GM12878 (cell line): ENCODE data around the gene B3GALT4. TPM values are rescaled to one million over a fixed set of nuclear protein-coding genes. Genes with fewer than 3 reads are reported as not detected.

ENCODE experiments used
- CEBPZ ChIP-seq: fragments of 150-350 bp; IDR thresholded peaks from 2 replicates; pipeline ENCODE4 v1.6.1; 2016; ENCODE audit warnings: low read depth, low read length
- HSF1 ChIP-seq: fragments of 150-350 bp; IDR thresholded peaks from 2 replicates; pipeline ENCODE4 v1.6.1; 2014; ENCODE audit warnings: mild to moderate bottlenecking, low read depth, low read length
- KLF5 ChIP-seq: fragments of 450-650 bp; IDR thresholded peaks from 2 replicates; pipeline ENCODE4 v1.6.1; 2014; ENCODE audit warnings: mild to moderate bottlenecking; ENCODE audit not compliant: partially characterized antibody
- LARP7 ChIP-seq: fragments of 450-650 bp; IDR thresholded peaks from 2 replicates; pipeline ENCODE4 v1.6.1; 2017; ENCODE audit warnings: mild to moderate bottlenecking
- MEF2B ChIP-seq: fragments of 450-650 bp; IDR thresholded peaks from 2 replicates; pipeline ENCODE4 v1.6.1; 2018; ENCODE audit warnings: mild to moderate bottlenecking, moderate library complexity; ENCODE audit not compliant: partially characterized antibody, poor library complexity, severe bottlenecking
- MXI1 ChIP-seq: fragments of 150-350 bp; IDR thresholded peaks from 2 replicates; pipeline ENCODE4 v1.6.1; 2011; ENCODE audit warnings: low read depth, mild to moderate bottlenecking, inconsistent platforms, low read length, improper control_type of control experiment
- NFXL1 ChIP-seq: fragments of 450-650 bp; IDR thresholded peaks from 2 replicates; pipeline ENCODE4 v1.6.1; 2017; ENCODE audit warnings: antibody characterized with exemption, mild to moderate bottlenecking, borderline replicate concordance
- NKRF ChIP-seq: fragments of 450-650 bp; conservative IDR thresholded peaks from 2 replicates; pipeline ENCODE4 v1.6.1; 2017; ENCODE audit warnings: mild to moderate bottlenecking, moderate library complexity
- PBX3 ChIP-seq: IDR thresholded peaks from 2 replicates; pipeline ENCODE4 v1.6.1; 2011; ENCODE audit warnings: mild to moderate bottlenecking, low read depth, low read length, moderate library complexity; ENCODE audit not compliant: insufficient replicate concordance
- PKNOX1 ChIP-seq: fragments of 450-650 bp; IDR thresholded peaks from 2 replicates; pipeline ENCODE4 v1.6.1; 2016; ENCODE audit warnings: mild to moderate bottlenecking
- STAT3 ChIP-seq: IDR thresholded peaks from 2 replicates; pipeline ENCODE4 v1.6.1; 2011; ENCODE audit warnings: low read depth, low read length, improper control_type of control experiment
- ZNF687 ChIP-seq: fragments of 450-650 bp; IDR thresholded peaks from 2 replicates; pipeline ENCODE4 v1.6.1; 2017; ENCODE audit warnings: mild to moderate bottlenecking, moderate library complexity
- ZZZ3 ChIP-seq: IDR thresholded peaks from 2 replicates; pipeline ENCODE4 v1.6.1; 2011; ENCODE audit warnings: low read depth; ENCODE audit not compliant: control insufficient read depth, insufficient read length
- polyA plus RNA-seq, 11 experiments: library from polyadenylated mRNA; depleted of rRNA in 4 of 11; unstranded in 6 of 11; stranded (reverse) in 5 of 11; fragments of >200 nt; fragmentation: Nextera tagmentation in 4 of 11; fragmentation: Illumina TruSeq in 1 of 11; extraction: Ambion mirVana in 4 of 11; extraction: Trizol in 1 of 11; gene quantifications; 1 replicate in 1 of 11; 2 replicates in 10 of 11; pipeline versions ENCODE4 v1.2.1 to v1.2.3, GENCODE V29; 2011 to 2016; ENCODE audit warnings: inconsistent platforms in 2 of 11, missing spikeins in 2 of 11, low read depth in 1 of 11
- total RNA-seq, 4 experiments: library from RNA; depleted of rRNA in 3 of 4; stranded (reverse); fragments of >200 nt in 3 of 4; fragmentation: Illumina TruSeq in 1 of 4; extraction: Trizol in 1 of 4; gene quantifications; 2 replicates each; pipeline versions ENCODE4 v1.2.1 to v1.2.3, GENCODE V29; 2013 to 2021

The B3GALT4 gene
- total and polyA plus RNA-seq, 10 of the 15 experiments (the other 5 are each of a cell fraction or from before 2014, with no cell fraction given), result 0.27 to 8.2 (median 2.6) TPM

GRCh38 chr6:33249732-33250630 lies 26.9 kb upstream of the B3GALT4 start (continued):
- TF ChIP-seq MXI1 (0 out of 2 replicates have a peak, but pooled peaks have one; percentile 7), LARP7 (peak; percentile 72; the same call in 1 of the 2 replicates), CEBPZ (no peak), PKNOX1 (no peak), MEF2B (no peak), NFXL1 (no peak), ZZZ3 (no peak), KLF5 (no peak), STAT3 (no peak), ZNF687 (no peak), HSF1 (no peak), PBX3 (no peak), NKRF (peak; percentile 65; the same call in 1 of the 2 replicates)
